EH (cell line): ENCODE measurements around the gene DIP2B.
A peak's percentile ranks its signal among the peaks of the same experiment; 100 is the strongest.
"Not testable (repeated sequence)": the region's sequence is repeated elsewhere in the genome, so short reads cannot be mapped to it uniquely, and the experiment has no call there.

ENCODE experiments used
- DNase-seq: peaks from one replicate; pipeline ENCODE4 v3.0.0-alpha.2; 2015; ENCODE audit warnings: low read depth

Gene DIP2B, protein sequence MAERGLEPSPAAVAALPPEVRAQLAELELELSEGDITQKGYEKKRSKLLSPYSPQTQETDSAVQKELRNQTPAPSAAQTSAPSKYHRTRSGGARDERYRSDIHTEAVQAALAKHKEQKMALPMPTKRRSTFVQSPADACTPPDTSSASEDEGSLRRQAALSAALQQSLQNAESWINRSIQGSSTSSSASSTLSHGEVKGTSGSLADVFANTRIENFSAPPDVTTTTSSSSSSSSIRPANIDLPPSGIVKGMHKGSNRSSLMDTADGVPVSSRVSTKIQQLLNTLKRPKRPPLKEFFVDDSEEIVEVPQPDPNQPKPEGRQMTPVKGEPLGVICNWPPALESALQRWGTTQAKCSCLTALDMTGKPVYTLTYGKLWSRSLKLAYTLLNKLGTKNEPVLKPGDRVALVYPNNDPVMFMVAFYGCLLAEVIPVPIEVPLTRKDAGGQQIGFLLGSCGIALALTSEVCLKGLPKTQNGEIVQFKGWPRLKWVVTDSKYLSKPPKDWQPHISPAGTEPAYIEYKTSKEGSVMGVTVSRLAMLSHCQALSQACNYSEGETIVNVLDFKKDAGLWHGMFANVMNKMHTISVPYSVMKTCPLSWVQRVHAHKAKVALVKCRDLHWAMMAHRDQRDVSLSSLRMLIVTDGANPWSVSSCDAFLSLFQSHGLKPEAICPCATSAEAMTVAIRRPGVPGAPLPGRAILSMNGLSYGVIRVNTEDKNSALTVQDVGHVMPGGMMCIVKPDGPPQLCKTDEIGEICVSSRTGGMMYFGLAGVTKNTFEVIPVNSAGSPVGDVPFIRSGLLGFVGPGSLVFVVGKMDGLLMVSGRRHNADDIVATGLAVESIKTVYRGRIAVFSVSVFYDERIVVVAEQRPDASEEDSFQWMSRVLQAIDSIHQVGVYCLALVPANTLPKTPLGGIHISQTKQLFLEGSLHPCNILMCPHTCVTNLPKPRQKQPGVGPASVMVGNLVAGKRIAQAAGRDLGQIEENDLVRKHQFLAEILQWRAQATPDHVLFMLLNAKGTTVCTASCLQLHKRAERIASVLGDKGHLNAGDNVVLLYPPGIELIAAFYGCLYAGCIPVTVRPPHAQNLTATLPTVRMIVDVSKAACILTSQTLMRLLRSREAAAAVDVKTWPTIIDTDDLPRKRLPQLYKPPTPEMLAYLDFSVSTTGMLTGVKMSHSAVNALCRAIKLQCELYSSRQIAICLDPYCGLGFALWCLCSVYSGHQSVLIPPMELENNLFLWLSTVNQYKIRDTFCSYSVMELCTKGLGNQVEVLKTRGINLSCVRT (N-terminal part only)

DNA sequence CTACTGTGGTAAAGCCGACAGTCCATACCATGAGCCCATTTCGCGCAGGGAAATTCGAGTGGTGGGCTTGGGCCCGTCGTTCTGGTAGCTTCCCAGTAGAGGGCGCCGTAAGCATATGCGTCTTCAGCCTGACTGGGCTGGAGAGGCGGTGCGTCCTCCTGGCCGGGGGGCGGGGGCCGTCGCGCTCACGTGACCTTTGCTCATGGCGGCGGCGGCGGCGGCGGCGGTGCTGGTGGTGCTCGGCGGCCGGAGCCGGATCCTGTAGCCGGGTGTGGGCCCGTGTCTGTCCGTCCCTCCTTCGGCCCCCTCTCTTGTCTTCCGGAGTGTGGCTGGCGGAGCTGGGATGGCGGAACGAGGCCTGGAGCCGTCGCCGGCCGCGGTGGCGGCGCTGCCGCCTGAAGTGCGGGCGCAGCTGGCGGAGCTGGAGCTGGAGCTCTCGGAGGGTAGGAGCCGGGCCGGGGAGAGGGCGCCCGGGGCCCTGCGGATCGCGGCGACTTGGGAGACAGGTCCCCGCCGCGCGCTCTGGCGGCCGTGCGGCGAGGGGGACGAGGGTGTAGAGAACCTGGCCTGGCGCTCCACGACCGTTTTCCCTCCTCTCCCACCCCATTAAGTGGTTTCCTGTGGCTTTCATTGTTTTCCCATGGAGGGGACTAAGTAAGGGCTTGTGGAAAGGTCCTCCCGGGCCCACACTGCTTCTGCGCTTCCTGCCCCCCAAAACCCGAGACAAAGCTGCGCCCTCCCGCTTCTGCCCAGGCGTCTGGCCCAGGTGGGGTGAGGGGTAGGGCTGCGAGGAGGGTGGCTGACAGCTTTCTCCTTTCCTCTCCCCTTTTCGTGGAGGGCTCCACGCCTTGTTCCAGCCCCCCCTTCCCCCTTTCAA lies at the start of gene DIP2B:
DIP2B (plus strand) TSS at position 188 of the 877 bp plus-strand sequence; CDS start at position 344, 156 bp downstream.
- peak; percentile 93 for DNase-seq

DNA sequence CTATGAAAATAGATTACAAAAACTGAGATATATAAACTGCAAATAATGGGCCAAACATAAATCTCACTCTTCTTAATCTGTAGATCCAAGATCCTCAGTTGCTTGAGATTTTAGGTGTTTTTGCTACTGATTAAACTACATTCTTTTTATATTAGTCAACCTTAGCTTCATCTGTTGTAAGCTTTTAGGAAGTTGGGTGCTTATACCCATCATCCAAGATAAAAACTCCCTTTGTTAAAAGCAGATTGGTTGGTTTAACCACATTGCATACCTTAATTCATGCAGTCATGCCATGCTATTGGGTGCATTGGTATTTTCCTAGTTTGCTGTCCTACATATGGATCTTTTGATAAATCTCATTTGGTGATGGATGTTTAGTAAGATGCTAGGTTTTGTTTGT lies 46.2 kb upstream of the DIP2B start:
- DNase-seq: peak; percentile 53

DNA sequence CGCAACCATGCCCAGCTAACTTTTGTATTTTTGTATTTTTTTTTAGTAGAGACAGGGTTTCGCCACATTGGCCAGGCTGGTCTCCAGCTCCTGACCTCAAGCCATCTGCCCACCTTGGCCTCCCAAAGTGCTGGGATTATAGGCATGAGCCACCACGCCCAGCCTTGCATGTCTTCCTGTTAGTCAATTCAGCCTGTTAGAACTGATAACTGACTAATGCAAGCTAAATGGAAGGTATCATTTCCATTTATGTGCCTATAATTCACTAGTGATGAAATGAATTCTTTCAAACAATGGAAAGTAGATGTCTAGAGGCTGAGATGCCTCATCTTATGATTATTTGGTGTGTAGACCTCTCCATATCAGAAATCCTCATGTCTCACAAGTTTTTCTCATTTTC lies 37.3 kb upstream of the DIP2B start:
- no peak for DNase-seq

DNA sequence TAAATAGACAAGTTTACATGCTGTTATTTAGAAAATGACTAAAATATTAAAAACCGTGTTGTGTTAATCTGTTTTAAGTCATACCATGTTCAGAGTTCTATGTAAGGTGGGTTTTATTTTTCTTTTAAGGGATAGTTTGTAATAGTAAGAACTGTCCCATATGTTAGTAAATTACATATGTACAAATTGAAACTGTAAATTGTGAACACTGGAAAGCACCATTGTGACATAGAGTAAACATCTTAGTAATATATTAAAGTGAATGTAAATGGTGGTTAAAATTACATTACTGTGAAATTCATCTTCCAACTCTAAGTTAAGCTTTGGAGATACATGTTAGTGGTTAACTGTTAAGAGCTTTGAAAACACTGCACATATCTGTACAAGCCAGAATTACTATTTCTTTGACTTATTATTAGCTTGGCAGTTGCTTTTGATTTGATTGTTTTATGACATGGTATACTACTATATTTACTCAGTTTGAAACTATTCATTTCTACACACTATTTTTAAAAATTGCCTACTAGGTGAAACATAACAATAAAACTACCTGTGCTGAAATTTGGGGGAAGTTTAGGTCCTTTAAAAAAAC lies 27.4 kb upstream of the DIP2B start:
- no peak for DNase-seq

DNA sequence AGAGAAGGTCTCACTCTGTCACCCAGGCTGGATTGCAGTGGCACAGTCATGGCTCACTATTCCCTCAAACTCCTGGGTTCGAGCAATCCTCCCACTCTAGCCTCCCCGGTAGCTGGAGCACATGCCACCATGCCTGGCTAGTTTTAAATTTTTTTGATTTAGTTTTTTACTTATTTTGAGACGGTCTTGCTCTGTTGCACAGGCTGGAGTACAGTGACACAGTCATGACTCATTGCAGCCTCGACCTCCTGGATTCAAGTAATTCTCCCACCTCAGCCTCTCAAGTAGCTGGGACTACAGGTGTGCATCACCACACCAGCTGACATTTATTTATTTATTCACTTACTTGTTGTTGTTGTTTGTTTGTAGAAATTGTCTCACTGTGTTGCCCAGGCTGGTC lies 22.2 kb upstream of the DIP2B start:
- no peak for DNase-seq

DNA sequence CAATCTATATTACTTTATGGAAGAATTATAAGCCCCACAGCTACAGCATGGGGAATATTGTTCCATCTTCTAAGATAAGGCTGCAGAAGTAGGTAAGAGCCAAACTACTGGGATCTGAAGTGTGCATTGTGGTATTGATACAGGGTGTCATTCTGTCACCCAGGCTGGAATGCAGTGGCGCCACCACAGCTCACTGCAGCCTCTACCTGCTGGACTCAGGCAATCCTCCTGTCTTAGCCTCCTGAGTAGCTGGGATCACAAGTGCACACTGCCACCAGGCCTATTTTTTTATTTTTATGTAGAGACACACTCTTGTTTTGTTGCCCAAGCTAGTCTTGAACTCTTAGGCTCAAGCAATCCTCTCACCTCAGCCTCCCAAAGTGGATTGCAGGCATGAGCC lies 21.3 kb upstream of the DIP2B start:
- DNase-seq: no peak

DNA sequence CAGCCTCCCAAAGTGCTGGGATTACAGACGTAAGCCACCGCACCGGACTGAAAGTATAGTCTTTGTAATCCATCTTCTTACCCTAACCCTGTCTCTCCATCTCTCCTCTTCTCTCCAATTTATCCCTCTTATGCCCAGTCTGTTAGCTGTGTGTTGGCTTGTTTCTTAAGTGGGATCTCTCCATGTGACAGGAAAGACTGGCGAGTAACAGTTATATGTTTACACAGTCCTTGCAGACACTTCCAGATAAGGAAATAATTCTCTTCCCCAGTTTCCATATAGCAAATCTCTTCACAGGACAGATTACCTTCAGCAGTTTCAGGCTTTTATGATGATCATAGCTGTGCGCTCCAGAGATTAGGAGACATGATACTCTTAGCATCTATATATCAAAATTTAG lies 16.0 kb upstream of the DIP2B start:
- peak; percentile 27 for DNase-seq

DNA sequence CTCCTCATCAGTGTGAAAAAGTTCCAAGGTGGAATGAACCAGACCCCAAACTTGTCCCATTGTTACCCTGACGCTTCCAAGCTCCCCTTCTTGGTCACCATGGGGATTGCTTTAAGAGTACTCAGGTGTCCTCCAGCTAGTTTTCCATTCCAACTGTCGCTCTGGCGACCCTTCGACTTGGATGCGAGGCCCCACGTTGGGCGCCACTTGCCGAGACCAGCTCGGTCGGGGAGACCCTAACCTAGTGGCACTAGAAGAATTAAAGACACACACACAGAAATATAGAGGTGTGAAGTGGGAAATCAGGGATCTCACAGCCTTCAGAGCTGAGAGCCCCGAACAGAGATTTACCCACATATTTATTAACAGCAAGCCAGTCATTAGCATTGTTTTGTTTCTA lies 6.7 kb upstream of the DIP2B start:
- not testable (repeated sequence) for DNase-seq

DNA sequence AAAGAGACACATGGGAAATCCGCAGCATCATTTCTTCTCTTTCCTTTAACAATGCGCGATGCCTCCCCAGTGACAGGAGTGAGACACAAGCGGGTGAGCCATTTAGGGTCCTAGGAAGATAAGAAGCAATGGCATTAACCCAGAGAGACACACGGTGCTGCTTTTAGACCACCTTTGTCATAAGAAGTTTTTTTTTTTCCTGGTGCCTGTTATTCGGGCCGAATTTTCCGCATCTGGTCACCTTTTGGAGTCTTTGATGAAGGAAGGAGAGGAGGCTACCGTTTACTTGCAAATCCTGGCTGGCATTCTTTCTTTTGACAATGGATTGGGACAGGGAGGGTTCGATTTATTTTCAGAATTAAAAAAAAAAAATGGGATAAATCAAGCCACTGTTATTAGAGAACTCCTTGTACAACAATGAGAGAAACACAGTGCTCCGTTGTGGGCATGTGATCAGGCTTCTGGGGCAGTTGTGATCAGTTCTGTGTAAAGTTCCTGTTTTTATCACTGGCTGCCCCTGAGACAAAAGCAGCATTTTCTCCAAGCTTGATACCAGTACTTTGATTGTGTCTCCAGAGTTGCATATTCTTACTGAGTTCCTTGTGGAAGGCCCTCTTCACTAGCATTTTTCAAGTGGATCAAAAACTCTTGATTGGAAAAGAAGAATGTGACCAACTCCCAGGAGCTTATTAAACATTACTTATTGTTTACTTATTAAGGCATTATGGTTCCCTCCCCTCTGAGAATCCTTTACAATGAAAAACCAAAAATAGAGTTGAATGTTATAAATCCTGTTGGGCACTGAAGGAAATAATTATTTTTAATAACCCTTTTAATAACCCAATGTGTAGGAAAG lies 1.1 kb downstream of the DIP2B start:
- peak; percentile 33 for DNase-seq

DNA sequence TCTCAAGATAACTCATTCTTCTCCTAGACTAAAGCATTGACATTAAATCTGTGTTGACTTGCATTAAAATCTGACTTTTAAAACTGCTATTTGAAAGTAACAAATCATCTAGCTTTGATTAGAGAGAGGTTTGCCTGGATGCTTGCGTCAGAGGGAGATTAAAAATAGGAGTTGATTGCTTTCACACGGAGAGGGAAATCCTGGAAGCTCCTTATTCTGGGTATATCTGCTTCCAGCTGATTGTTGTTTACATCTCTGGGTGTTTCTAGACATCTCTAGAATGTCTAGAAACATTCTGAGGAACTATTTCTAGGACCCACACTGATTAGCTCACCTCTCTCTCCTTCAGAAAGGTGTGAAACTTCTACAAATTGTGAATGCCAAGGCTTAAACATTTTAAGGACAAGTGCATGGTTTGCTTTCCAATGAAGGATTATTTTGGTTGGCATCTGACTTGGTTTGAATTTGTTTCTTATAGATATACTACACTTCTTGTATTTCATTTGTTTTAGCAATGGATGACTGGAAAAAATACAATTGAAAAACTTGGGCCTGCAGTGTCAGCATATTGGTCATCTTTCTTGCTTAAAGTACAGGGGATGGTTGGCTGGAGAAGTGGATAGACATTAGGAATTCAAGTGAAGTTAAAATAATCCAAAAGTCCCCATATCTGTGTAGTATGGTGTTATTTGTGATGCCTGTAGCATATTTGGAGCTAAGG lies 2.1 kb downstream of the DIP2B start:
- peak; percentile 37 for DNase-seq

DNA sequence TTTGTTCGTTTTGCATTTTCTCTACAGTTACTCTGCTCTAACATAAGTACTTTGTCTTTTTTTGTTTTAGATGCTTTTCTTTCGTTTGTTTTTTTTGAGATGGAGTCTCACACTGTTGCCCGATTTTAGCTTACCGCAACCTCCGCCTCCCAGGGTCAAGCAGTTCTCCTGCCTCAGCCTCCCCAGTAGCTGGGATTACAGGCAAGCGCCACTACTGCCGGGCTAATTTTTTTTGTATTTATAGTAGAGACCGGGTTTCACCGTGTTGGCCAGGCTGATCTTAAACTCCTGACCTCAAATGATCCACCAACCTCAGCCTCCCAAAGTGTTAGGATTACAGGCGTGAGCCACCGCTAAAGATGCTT lies 2.7 kb downstream of the DIP2B start:
- DNase-seq: no peak

DNA sequence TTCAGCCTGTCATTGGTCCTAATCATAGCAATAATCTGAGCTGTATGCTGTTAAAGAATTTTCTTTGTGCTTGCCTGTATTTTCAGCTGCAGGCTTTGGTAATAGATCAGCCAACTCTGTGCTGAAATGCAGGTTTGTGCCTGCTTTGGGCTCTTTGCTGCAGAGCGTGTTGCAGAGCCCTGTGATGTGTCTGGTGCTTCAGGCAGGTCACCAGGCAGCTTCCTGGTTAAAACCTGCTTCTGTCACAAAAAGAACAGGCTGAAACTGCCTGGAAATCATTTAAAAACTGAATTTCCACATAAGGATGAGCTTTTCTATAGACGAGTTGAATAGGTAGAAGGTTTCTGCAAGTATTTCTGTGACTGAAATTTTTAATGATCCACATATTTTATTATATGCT lies 3.1 kb downstream of the DIP2B start:
- DNase-seq: no peak

DNA sequence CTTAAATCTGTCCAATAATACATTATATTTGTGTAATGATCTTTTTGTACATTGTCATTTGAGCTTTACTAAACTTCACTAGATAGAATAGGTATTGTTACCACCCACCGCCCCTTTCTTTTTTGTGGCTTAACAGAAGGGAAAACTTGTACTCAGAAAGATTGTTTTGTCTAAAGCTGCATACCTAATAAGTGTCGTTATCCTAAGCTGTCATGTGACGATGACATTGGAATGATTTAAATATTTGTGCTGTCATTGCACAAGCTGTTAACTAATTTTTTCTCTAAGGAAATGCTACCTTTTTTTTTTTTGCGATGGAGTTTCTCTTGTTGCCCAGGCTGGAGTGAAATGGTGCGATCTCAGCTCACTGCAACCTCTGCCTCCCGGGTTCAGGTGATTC lies 3.6 kb downstream of the DIP2B start:
- peak; percentile 20 for DNase-seq

DNA sequence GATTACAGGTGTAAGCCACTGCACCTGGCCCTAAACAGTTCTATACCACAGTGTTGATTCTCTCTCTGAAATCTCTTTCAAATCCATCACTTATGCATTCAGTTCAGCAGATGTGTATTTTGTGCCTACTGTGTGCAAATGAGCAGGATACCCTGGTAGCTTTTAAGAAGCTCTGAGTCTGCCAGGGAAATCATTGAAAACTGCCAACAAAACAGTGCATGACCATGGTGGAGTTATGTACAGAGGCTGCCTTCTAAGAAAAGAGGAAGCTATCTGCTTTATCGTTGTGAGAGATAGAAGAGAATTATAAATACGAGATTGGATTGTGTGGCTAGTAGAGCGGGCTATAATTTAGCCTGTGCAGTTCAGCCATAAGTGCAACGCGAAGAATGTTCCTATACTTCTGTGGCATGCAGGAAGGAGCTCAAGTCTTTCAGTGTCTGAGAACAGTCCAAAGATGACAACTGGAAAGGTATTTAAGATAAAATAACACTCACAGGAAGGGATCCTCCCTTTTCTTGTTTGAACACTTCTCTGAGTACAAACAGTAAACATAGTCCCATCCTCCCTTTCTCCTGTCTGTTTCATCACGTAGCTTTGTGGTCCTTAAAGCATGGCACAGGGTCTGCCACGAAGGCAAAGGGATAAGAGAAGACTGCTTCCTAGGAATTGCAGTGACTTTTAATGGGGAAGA lies 4.3 kb downstream of the DIP2B start:
- DNase-seq: no peak

DNA sequence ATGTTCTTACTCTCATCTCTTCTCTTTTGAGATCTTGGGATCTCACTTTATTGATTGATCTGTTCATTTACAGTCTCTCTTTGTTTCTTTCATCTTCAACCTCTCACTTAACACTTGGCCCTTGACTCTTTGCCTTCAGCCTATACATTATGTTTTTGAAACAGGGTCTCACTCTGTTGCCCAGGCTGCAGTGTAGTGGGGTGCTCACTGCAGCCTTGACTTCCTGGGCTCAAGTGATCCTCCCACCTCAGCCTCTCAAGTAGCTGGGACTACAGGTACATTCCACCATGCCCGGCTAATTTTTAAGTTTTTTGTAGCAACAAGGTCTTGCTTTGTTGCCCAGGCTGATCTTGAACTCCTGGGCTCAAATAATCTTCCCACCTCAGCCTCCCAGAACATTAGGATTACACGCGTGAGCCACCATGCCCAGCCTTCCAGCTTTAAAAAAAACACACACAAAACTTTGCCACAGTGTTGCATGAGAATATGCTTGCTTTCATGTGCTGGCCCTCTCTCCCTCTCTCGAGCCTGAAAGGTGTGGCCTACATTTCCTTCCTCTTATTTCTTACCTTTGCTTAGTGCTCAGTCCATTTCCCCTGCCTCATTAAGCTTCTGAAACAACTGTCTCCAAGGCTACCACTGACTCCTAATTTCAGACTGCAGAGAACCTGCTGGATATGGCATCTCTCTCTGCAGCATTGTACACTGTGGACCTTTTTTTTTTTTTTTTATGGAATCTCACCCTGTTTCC lies 9.9 kb downstream of the DIP2B start:
- no peak for DNase-seq

DNA sequence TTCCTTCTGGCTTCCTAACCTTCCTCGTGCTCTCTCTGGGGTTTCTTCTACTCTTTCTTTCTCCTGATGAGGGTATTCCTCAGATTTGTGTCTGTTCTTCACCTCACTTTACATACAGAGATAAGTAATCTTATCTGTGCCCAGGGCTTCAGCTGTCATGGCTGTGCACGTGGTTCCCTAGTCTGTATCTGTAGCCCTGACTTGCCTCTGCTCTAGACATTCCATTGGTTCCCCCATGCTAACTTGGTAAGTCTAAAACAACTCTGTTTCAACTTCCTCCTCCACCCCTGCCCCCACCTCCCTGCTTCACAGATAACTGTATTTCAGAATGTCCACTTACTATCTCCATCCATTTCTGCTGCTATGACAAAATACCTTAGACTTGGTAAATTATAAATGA lies 10.8 kb downstream of the DIP2B start:
- no peak for DNase-seq

DNA sequence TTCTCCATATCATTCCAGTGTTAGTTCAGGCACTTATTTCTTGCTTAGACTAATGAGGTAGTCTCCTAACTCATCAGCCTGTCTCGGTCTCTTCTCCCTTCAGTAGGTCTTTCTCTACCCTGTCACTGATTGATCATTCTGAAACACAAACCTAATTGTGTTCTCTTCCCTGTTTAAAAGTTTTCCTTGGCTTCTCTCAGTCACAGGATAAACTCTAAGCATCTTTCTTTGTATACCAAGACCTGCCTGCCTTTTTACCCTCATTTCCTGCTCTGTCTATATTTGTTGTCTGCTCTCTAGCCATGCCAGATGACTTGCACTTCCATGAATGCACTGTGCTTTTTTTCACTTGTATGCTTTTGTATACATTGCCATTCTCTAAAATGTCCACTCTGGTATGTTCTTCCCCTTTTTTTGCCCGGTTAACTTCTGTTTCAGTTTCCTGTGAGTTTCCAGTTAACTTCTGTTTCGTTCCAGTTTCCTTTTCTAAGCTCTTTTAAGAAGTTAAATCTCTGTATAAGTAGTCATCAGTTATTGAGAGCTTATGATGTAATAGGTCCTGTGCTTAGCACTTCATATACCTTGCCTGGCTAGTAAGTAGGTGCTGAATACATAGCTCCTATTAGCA lies 12.8 kb downstream of the DIP2B start:
- DNase-seq: peak; percentile 66

DNA sequence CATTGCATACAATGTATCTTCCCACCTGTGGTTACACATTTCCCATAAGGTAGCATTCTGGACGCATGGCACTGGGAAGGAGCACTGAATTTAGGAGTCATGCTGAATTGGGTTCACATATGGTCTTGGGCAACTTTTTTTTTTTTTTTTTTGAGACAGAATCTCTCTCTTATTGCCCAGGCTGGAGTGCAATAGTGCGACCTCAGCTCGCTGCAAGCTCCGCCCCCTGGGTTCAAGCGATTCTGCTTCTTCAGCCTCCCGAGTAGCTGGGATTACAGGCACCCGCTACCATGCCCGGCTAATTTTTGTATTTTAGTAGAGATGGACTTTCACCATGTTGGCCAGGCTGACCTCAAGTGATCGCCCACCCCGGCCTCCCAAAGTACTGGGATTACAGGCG lies 13.3 kb downstream of the DIP2B start:
- no peak for DNase-seq
